GM18858 (cell line): ENCODE measurements around the gene RSPO1.
"Not testable (repeated sequence)": the region's sequence is repeated elsewhere in the genome, so short reads cannot be mapped to it uniquely, and the experiment has no call there.

Source experiments
- ATAC-seq: cut with Tn5 transposase; IDR thresholded peaks from one replicate; pipeline ENCODE4 v1.9.1; 2021; ENCODE audit not compliant: unreplicated experiment

RSPO1 gene

GRCh38 chr1:37622131-37622530 lies 12.6 kb downstream of the RSPO1 start:
- ATAC-seq, result no peak

- no peak for ATAC-seq
Observed at GRCh38 chr1:37621326-37621870, 13.3 kb downstream of the RSPO1 start.

GRCh38 chr1:37620707-37621106 lies 14.0 kb downstream of the RSPO1 start:
- no peak for ATAC-seq

- no peak for ATAC-seq
Observed at GRCh38 chr1:37616330-37616729, 18.4 kb downstream of the RSPO1 start.

- ATAC-seq, result no peak
Observed at GRCh38 chr1:37614105-37614504, 20.6 kb downstream of the RSPO1 start.

GRCh38 chr1:37612186-37612585 lies 22.5 kb downstream of the RSPO1 start:
- no peak for ATAC-seq

GRCh38 chr1:37609994-37610393 lies 24.7 kb downstream of the RSPO1 start:
- no peak for ATAC-seq

- no peak for ATAC-seq
Observed at GRCh38 chr1:37609002-37609401, 25.7 kb downstream of the RSPO1 start.

- no peak for ATAC-seq
Observed at GRCh38 chr1:37606481-37607263, 28.0 kb downstream of the RSPO1 start.

GRCh38 chr1:37605806-37606474 lies 28.8 kb downstream of the RSPO1 start:
- ATAC-seq, result no peak

GRCh38 chr1:37605061-37605650 lies 29.5 kb downstream of the RSPO1 start:
- ATAC-seq, result no peak

GRCh38 chr1:37602750-37603694 lies 31.7 kb downstream of the RSPO1 start:
- no peak for ATAC-seq

- no peak for ATAC-seq
Observed at GRCh38 chr1:37601441-37601840, 33.3 kb downstream of the RSPO1 start.

GRCh38 chr1:37599940-37600339 lies 34.8 kb downstream of the RSPO1 start:
- ATAC-seq, result no peak

GRCh38 chr1:37596182-37596667 lies 38.5 kb downstream of the RSPO1 start:
- ATAC-seq, result no peak

- peak; percentile 77 for ATAC-seq
Observed at GRCh38 chr1:37595440-37596181, 39.1 kb downstream of the RSPO1 start, which contains the start of gene GNL2. GNL2 (minus strand) TSS chr1:37595937; CDS start chr1:37595822, 115 bp downstream.

GRCh38 chr1:37593726-37594125 lies 41.0 kb downstream of the RSPO1 start:
- ATAC-seq, result no peak

- ATAC-seq, result no peak
Observed at GRCh38 chr1:37588939-37589338, 45.8 kb downstream of the RSPO1 start.

- ATAC-seq, result not testable (repeated sequence)
Observed at GRCh38 chr1:37584544-37584943, 50.1 kb downstream of the RSPO1 start.

GRCh38 chr1:37575692-37576091 lies 59.0 kb downstream of the RSPO1 start:
- ATAC-seq, result no peak
